ENCODE results near the gene UBE2L3.

The UBE2L3 gene

DNA sequence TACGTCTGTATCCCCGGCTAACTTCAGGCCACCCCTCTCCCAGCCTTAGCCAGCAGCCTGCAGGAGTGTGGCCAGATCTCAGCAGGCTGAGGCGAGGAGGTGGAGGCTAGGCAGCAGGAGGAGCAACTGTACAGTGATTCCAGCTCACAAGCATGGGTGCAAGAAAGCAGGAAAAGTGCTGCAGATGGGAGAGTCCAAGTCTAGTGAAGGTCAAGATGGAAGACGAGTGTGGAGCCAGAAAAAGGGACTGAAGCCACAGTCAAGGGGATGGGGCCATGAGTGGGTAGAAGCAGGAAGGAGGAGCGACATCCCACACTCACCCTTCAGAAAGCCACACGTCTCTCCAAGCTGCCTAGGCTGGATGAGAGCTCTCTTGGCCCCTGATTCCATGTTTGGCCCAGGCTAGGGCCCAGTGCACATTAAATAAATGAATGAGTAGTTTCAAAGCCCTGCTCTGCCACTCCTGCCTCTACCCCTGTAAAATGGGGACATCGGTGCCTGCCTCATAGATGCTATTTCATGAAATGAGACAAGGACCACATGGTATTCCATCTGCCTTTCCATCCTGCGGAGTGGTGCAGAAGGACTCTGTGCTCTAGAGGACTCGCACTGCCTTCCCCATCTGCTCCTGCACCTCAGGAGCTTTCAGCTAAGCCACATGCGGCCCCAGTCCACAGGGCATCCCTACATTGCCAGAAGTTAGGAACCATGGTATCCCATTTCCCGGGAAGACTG, 59.4 kb downstream of the UBE2L3 start:
- TF ChIP-seq, protein P1, sequence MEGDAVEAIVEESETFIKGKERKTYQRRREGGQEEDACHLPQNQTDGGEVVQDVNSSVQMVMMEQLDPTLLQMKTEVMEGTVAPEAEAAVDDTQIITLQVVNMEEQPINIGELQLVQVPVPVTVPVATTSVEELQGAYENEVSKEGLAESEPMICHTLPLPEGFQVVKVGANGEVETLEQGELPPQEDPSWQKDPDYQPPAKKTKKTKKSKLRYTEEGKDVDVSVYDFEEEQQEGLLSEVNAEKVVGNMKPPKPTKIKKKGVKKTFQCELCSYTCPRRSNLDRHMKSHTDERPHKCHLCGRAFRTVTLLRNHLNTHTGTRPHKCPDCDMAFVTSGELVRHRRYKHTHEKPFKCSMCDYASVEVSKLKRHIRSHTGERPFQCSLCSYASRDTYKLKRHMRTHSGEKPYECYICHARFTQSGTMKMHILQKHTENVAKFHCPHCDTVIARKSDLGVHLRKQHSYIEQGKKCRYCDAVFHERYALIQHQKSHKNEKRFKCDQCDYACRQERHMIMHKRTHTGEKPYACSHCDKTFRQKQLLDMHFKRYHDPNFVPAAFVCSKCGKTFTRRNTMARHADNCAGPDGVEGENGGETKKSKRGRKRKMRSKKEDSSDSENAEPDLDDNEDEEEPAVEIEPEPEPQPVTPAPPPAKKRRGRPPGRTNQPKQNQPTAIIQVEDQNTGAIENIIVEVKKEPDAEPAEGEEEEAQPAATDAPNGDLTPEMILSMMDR (IDR thresholded peaks at IDR 0.05; ENCODE audit: low read depth, low read length) = no peak
- no peak overlapping the region for H3K4me3 ChIP-seq (ENCODE audit: low read depth, low read length)

DNA sequence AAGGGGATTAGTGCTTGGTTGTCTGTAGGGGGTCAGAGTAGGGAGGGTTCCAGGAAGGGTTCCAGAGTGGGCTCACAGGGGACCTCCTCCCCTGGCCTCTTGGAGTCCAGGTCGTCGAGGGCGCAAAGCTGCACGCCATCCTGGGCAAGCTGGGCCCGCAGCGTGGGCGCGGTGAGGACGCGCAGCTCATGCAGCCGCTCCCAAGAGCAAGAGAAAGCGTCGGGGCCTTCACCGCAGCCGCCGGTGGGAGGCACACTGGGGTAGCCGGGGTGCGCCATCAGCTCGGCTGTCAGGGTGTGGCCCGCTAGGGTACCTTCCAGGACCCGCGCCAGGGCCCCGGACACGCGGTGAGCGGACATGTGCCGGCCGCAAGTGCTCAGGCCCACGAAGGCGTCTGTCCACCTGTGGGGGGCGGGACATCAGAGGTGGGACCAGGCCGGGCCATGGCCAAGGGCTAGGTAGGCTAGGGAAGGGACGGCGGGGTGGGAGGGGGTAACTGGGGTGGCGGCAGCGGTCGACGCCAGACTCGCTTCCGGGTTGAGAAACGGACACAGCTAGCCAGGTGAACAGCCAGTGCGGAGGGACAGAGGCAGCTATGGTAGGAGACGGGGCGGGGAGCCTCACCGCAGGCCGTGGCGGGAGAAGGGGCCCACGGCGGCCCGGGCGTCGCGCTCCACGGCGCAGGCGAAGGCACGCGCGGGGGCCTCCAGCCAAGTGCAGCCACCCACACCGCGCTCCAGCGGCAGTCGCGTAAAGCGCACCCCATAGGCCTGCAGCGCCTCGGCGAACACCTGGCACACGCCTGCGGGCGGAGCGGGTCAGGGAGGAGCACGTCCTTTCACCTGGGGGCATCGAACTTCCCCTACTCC, 61.1 kb downstream of the UBE2L3 start:
- peak overlapping the region; percentile 90 for H3K4me3 ChIP-seq (ENCODE audit: low read depth, low read length)
- TF ChIP-seq, protein P1 (IDR thresholded peaks at IDR 0.05; ENCODE audit: low read depth, low read length) = no peak

DNA sequence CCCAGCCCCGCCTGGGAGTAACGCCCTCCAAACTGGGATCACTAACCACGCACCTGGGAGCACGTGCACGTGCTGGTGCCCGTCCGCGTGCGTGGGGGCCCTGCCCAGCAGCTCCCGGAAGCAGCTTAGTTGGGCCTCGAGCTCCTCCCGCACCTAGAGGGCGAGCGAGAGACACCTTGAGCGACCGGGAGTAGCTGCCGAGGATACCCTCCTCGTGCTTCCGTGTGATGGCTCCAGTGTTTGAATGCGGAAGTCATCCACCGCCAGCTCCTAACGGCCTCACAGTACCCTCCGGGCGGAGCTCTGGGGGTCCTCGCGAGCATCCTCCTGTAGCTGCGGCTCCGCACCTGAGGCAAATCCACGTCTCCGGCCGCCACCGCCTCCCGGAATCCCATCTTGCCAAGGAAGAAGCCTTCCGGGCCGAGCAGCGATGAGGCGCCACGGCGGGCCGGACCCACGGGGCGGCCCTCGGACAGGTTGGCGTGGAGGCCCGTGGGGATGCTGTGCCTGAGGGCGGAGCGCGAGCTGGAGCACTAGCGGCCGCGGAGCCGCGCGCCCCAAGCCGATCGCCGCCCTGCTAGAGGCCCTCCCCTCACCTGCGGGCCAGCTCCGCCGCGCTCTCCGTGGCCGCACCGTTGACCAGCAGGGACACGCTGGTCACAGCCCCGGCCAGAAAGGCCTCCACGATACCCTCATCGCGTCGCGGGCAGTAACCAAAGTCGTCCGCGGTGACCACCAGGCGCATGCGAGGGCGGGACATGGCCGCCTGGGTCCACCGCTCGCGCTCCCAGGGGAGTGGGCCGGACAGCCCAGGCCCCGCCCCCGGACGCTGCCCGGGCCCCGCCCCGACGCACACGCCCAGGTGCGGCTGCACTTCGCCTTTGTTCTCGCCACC, 62.0 kb downstream of the UBE2L3 start, which contains the start of gene YDJC:
YDJC (minus strand) TSS at position 768 of the 895 bp plus-strand sequence; CDS start at position 760, 8 bp downstream.
- H3K4me3 ChIP-seq (ENCODE audit: low read depth, low read length) = peak within 1 kb of the TSS; percentile 90
- TF ChIP-seq, protein P1 (IDR thresholded peaks at IDR 0.05; ENCODE audit: low read depth, low read length) = peak; percentile 34

DNA sequence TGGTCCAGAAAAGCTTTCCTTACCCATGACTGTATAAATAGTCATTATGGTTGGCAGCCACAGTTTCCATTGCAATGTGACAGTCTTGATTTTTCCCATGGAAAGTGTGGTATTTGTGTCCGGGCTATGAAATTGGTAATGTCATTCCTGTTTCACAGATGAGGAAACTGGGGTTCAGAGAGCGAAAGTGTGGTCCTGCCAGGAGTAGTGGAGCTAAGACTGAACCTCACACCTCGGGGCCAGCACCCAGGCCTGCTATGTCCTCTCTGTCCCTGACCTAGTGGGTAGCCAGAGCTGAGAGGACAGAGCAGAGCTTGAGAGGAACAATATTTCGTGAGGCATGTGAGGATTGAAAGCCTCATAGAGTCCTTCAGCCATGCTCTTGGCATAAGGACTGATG, 63.5 kb downstream of the UBE2L3 start:
- TF ChIP-seq, protein P1 (IDR thresholded peaks at IDR 0.05; ENCODE audit: low read depth, low read length) = no peak
- no peak overlapping the region for H3K4me3 ChIP-seq (ENCODE audit: low read depth, low read length)

DNA sequence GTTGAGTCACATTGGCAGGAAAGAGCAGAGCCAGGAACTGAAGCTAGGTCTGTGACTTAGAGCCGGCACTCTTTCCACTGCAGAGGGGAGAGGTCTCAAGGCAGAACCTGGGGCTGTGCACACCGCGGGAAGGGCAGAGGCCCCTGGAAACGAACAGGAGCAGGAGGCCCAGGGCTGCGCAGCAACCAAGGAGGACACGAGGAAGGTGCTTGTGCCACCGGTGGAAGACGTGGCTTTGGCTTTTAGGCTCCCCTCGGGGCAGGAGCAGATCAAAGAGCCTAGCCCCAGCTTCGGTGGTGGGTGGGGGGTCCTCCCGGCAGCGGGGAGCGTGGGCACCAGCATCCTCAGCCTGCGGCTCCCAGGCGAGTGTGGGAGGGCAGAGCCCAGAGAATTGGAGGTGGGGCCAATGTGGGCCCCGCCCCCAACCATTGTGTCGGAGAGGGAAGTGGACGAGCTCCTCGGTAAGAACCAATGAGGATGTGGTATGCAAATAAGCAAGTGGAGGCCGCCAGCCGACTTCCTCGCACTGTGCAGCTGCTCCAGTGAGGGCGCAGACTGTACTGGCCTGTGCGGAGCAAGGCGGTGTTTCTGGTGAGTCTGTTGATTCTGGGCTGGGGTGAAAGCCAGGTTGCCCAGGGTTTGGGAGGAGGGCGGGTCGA, 64.9 kb downstream of the UBE2L3 start, which contains the start of gene CCDC116:
CCDC116 (plus strand) TSS at position 524 of the 659 bp plus-strand sequence. CDS start 422 bp downstream, outside the sequence.
- H3K4me3 ChIP-seq (ENCODE audit: low read depth, low read length) = no peak within 1 kb of the TSS
- TF ChIP-seq, protein P1 (IDR thresholded peaks at IDR 0.05; ENCODE audit: low read depth, low read length) = no peak

DNA sequence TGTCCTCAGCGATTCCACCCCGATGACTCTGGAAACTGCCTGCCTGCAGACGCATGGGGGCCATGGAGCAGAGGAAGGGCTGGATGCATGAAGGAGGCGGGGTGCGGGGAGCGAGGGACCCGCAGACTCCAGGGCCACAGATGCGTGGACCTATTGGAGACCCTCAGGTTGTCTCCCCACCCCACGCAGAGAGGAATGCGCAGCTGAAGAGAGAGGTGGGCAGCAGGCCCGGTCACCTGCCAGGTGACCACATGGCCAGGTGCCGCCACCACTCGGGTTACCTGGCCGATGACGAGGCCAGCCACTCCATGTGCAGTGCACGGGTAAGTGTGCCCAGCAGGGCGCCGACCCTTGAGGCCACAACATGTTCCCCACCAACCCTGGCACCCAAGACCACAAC, 65.4 kb downstream of the UBE2L3 start:
- no peak overlapping the region for H3K4me3 ChIP-seq (ENCODE audit: low read depth, low read length)
- TF ChIP-seq, protein P1 (IDR thresholded peaks at IDR 0.05; ENCODE audit: low read depth, low read length) = no peak

Measured in WI38 (cell line).